Measurements from ENCODE around the gene BEGAIN. TPM values are rescaled to one million over a fixed set of nuclear protein-coding genes. Genes with fewer than 3 reads are reported as not detected.

BEGAIN gene
- total RNA-seq, 2 experiments from 2014 or later = 3.3 to 3.4 TPM

DNA sequence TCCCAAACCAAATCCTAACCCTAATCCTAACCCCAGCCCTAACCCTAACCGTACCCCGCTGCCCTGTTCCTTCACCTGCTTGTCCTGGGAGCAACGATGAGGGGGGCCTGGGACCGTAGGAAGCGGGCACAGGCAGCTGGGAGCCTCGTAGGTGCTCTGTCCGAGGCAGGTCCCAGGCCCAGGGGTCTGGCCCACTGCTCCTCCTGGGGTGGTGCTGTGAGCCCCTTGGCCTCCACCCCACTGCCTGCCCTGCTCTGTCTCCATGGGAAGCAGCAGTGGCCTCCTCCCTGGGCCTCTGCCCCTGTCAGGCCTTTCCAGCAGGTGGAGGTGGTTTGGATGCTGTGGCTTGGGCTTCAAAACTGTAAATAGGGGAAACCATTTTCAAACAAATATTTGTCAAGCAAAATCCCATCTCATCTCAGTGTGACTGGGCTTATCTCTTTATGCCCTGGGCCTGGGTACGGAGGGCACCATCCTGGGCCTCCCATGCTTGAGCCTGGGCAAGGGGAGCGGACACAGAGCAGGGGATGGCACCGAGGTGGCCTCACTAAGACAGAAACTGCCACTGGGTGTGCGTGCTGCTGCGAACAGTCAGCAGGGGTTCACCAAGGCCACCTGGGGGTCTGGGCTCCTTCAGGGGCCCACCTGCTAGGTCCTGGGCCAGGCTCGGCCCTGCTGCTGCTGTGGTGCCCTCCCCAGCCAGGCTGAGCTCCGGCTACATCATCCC lies 3.7 kb upstream of the BEGAIN start:
- H3K27ac Mint-ChIP-seq = no peak overlapping the region
- intact Hi-C loops (cut with micrococcal nuclease) = no loop called here
- H3K4me3 Mint-ChIP-seq = no peak overlapping the region
- H3K36me3 Mint-ChIP-seq = no peaks in the 10 kb centered on the region
- no peaks in the 10 kb centered on the region for H3K9me3 Mint-ChIP-seq
- ChIA-PET POLR2A (no interaction called here), CTCF (no interaction called here)
- no peak for DNase-seq
- H3K4me1 Mint-ChIP-seq (ENCODE audit: low read depth) = peaks cover 2% of the 10 kb centered on the region
- peaks cover 12% of the 10 kb centered on the region for H3K27me3 Mint-ChIP-seq

GRCh38 chr14:100589760-100590469 lies 2.7 kb upstream of the BEGAIN start:
- CTCF ChIA-PET = no interaction called here
- H3K27ac Mint-ChIP-seq = no peak overlapping the region
- intact Hi-C loops (cut with micrococcal nuclease) = no loop called here
- no peaks in the 10 kb centered on the region for H3K36me3 Mint-ChIP-seq
- H3K27me3 Mint-ChIP-seq = peaks cover 12% of the 10 kb centered on the region
- H3K4me1 Mint-ChIP-seq (ENCODE audit: low read depth) = peaks cover 2% of the 10 kb centered on the region
- no peak for DNase-seq
- no peaks in the 10 kb centered on the region for H3K9me3 Mint-ChIP-seq
- POLR2A ChIA-PET = no interaction called here
- no peak overlapping the region for H3K4me3 Mint-ChIP-seq

- ChIA-PET CTCF (interaction anchor here (1.7 kb wide), 2 partner anchors 57 to 64 kb away, joined by 5 to 6 read pairs; no protein-coding TSS in a partner anchor), POLR2A (no interaction called here)
- no peak overlapping the region for H3K4me3 Mint-ChIP-seq
- H3K36me3 Mint-ChIP-seq = no peaks in the 10 kb centered on the region
- H3K9me3 Mint-ChIP-seq = no peaks in the 10 kb centered on the region
- H3K27ac Mint-ChIP-seq = no peak overlapping the region
- no peak for DNase-seq
- H3K4me1 Mint-ChIP-seq (ENCODE audit: low read depth) = peaks cover 2% of the 10 kb centered on the region
- peaks cover 12% of the 10 kb centered on the region for H3K27me3 Mint-ChIP-seq
- intact Hi-C loops (cut with micrococcal nuclease) = no loop called here
Observed at GRCh38 chr14:100589071-100589759, 2.0 kb upstream of the BEGAIN start.

DNA sequence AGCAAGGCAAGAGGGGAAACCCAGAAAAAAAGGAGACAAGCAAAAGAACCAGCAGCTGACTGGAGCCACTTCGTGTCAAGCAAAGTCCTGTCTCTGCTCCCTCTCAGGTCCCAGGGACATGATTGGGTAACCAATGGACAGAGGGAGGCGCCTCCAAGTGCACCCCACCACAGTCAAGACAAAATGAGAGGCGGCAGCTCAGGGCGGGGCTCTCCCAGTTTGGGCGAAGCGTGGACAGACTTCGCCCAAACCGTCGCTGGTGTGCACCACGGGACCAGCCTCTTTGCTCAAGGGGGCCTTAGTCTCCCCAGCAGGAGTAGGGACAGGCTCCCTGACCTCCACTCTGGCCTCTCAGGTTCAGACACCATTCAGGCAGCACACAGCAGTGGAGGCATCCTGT lies 1.5 kb upstream of the BEGAIN start:
- CTCF ChIA-PET = interaction anchor here (1.7 kb wide), 2 partner anchors 57 to 65 kb away, joined by 5 to 6 read pairs; no protein-coding TSS in a partner anchor

GRCh38 chr14:100587763-100588411 lies 670 bp upstream of the BEGAIN start:
- H3K9me3 Mint-ChIP-seq = no peaks in the 10 kb centered on the region
- intact Hi-C loops (cut with micrococcal nuclease) = no loop called here
- H3K27ac Mint-ChIP-seq = no peak overlapping the region
- DNase-seq = no peak
- peaks cover 2% of the 10 kb centered on the region for H3K4me1 Mint-ChIP-seq (ENCODE audit: low read depth)
- peak overlapping the region; percentile 45 for H3K4me3 Mint-ChIP-seq
- H3K27me3 Mint-ChIP-seq = peaks cover 9% of the 10 kb centered on the region
- ChIA-PET POLR2A (no interaction called here), CTCF (interaction anchor here (1.7 kb wide), 2 partner anchors 58 to 65 kb away, joined by 5 to 6 read pairs; no protein-coding TSS in a partner anchor)
- no peaks in the 10 kb centered on the region for H3K36me3 Mint-ChIP-seq

More for the DNA sequence above, 1.5 kb upstream of the BEGAIN start:
- Mint-ChIP-seq H3K27me3 (peaks cover 9% of the 10 kb centered on the region), H3K27ac (no peak overlapping the region), H3K36me3 (no peaks in the 10 kb centered on the region), H3K4me3 (no peak overlapping the region), H3K4me1 (ENCODE audit: low read depth) (peaks cover 2% of the 10 kb centered on the region), H3K9me3 (no peaks in the 10 kb centered on the region)
- intact Hi-C loops (cut with micrococcal nuclease) = no loop called here
- no peak for DNase-seq
- POLR2A ChIA-PET = no interaction called here

GRCh38 chr14:100586403-100587085 lies 673 bp downstream of the BEGAIN start:
- peaks cover 2% of the 10 kb centered on the region for H3K4me1 Mint-ChIP-seq (ENCODE audit: low read depth)
- H3K36me3 Mint-ChIP-seq = no peaks in the 10 kb centered on the region
- peak overlapping the region; percentile 71 for H3K4me3 Mint-ChIP-seq
- H3K27me3 Mint-ChIP-seq = peaks cover 9% of the 10 kb centered on the region
- intact Hi-C loops (cut with micrococcal nuclease) = no loop called here
- no peak overlapping the region for H3K27ac Mint-ChIP-seq
- ChIA-PET POLR2A (no interaction called here), CTCF (no interaction called here)
- H3K9me3 Mint-ChIP-seq = no peaks in the 10 kb centered on the region
- peak; percentile 51 for DNase-seq

GRCh38 chr14:100586153-100586402 lies 1.1 kb downstream of the BEGAIN start:
- POLR2A ChIA-PET = no interaction called here
- H3K27ac Mint-ChIP-seq = no peak overlapping the region
- DNase-seq = no peak
- CTCF ChIA-PET = interaction anchor here (1.2 kb wide), 1 partner anchor 68 kb away, joined by 4 read pairs; no protein-coding TSS in a partner anchor
- intact Hi-C loops (cut with micrococcal nuclease) = no loop called here
- peak overlapping the region; percentile 71 for H3K4me3 Mint-ChIP-seq
- H3K9me3 Mint-ChIP-seq = no peaks in the 10 kb centered on the region
- H3K4me1 Mint-ChIP-seq (ENCODE audit: low read depth) = peaks cover 2% of the 10 kb centered on the region
- H3K27me3 Mint-ChIP-seq = peaks cover 9% of the 10 kb centered on the region
- H3K36me3 Mint-ChIP-seq = no peaks in the 10 kb centered on the region

- peaks cover 9% of the 10 kb centered on the region for H3K27me3 Mint-ChIP-seq
- DNase-seq = no peak
- H3K27ac Mint-ChIP-seq = no peak overlapping the region
- CTCF ChIA-PET = interaction anchor here (1.2 kb wide), 1 partner anchor 68 kb away, joined by 4 read pairs; no protein-coding TSS in a partner anchor
- H3K4me3 Mint-ChIP-seq = peak overlapping the region; percentile 71
- H3K9me3 Mint-ChIP-seq = no peaks in the 10 kb centered on the region
- H3K36me3 Mint-ChIP-seq = no peaks in the 10 kb centered on the region
- peaks cover 2% of the 10 kb centered on the region for H3K4me1 Mint-ChIP-seq (ENCODE audit: low read depth)
- POLR2A ChIA-PET = no interaction called here
- intact Hi-C loops (cut with micrococcal nuclease) = no loop called here
Observed at GRCh38 chr14:100585448-100586152, 1.6 kb downstream of the BEGAIN start.

DNA sequence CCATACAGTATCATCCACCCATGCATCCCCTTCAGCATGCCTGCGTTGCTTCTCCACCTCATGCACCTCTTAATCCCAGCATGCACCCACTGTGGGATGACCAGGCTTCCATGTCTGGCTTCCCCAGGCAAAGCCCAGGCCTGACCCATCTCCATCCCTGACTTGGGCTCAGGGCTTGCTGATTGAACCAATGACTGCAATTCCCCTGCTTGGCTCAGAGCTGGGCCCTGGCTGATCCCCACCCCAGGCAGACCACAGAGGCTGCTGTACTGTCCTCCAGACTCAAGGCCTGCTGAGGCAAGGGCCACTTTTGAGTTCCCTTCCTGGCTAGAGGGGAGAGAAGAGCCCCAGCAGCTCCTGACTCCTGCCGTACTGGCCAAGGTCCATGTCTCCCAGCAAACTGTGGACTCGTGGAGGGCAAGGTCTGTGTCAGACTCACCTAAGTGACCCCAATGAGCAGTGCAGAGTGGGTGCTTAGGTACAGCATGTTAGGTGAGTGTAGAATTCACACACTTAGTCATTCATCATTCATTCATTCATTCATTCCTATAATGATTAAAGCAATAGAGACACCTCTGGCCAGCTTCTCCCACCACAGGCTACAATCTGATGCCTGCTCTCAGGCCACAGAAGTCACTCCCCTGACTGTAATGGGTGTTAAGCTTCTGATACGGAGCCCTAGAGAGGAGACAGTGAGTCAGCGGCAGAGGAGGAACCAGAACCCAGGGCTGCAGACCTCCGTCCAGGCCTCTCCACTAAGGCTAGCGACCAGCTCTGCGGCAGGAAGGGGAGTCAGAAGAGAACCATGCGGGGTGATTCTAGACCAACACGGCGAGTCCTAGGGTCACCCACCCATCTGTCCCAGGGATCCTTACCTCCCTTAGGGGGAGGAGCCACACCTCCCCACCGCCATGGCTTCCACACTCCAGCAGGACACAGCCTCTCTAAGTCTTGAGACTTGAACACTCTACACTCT lies 2.9 kb downstream of the BEGAIN start:
- H3K27me3 Mint-ChIP-seq = peaks cover 9% of the 10 kb centered on the region
- H3K27ac Mint-ChIP-seq = no peak overlapping the region
- H3K9me3 Mint-ChIP-seq = no peaks in the 10 kb centered on the region
- POLR2A ChIA-PET = no interaction called here
- intact Hi-C loops (cut with micrococcal nuclease) = no loop called here
- H3K4me1 Mint-ChIP-seq (ENCODE audit: low read depth) = peaks cover 2% of the 10 kb centered on the region
- CTCF ChIA-PET = interaction anchor here (0.5 to 1.4 kb wide), 2 partner anchors 61 to 227 kb away, joined by 3 to 5 read pairs; no protein-coding TSS in a partner anchor
- no peak overlapping the region for H3K4me3 Mint-ChIP-seq
- no peak for DNase-seq
- H3K36me3 Mint-ChIP-seq = no peaks in the 10 kb centered on the region

DNA sequence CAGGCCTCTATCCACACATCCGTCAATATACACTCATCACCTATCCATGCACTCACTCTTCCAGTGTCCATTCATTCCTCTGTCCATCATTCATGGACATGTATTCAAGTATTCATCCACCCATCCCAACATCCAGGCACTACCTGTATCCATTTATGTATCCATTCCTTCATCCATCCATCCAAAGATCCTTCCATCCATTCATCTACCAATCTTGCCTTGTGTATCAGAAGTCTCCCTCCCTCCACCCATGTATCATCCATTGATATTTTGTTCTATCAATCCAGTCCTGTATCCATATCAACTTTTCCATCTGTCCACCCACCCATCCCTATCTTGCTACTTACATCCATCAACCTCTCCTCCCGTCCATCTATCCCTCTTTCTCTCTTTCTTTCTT lies 4.0 kb downstream of the BEGAIN start:
- POLR2A ChIA-PET = no interaction called here

More for the DNA sequence above, 4.0 kb downstream of the BEGAIN start:
- H3K27me3 Mint-ChIP-seq = peaks cover 5% of the 10 kb centered on the region
- no peak for DNase-seq
- intact Hi-C loops (cut with micrococcal nuclease) = no loop called here
- no peaks in the 10 kb centered on the region for H3K36me3 Mint-ChIP-seq
- CTCF ChIA-PET = no interaction called here
- H3K4me1 Mint-ChIP-seq (ENCODE audit: low read depth) = peaks cover 2% of the 10 kb centered on the region
- peaks cover 8% of the 10 kb centered on the region for H3K9me3 Mint-ChIP-seq
- H3K27ac Mint-ChIP-seq = no peak overlapping the region
- no peak overlapping the region for H3K4me3 Mint-ChIP-seq

Data from activated CD4-positive, alpha-beta memory T cell treated with anti-CD3 and anti-CD28 coated beads for 36 hours (primary cell).